DMS53 (cell line): ENCODE results near the gene PNPLA7.
A peak's percentile ranks its signal among the peaks of the same experiment; 100 is the strongest.
"Not testable (repeated sequence)": the region's sequence is repeated elsewhere in the genome, so short reads cannot be mapped to it uniquely, and the experiment has no call there.

Experiments used
- DNase-seq: peaks from one replicate; lab custom pipeline; 2025; lab: John Stamatoyannopoulos, UW

The PNPLA7 gene

GRCh38 chr9:137461316-137461662, 88.9 kb downstream of the PNPLA7 start:
- no peak for DNase-seq

- no peak for DNase-seq
Measured at GRCh38 chr9:137460363-137461315, 89.6 kb downstream of the PNPLA7 start.

- DNase-seq = no peak
Measured at GRCh38 chr9:137459601-137460362, 90.4 kb downstream of the PNPLA7 start.

GRCh38 chr9:137459152-137459600, 91.0 kb downstream of the PNPLA7 start, which contains the start of gene NSMF:
Gene NSMF, minus strand, starts transcription at chr9:137459334. Its CDS starts 232 bp downstream, at chr9:137459102.
- DNase-seq = peak; percentile 96

GRCh38 chr9:137458194-137459151, 91.7 kb downstream of the PNPLA7 start:
- DNase-seq = peak; percentile 67

GRCh38 chr9:137457406-137458193, 92.6 kb downstream of the PNPLA7 start:
- DNase-seq = no peak

GRCh38 chr9:137456864-137457405, 93.3 kb downstream of the PNPLA7 start:
- no peak for DNase-seq

- no peak for DNase-seq
Measured at GRCh38 chr9:137456061-137456863, 93.9 kb downstream of the PNPLA7 start.

GRCh38 chr9:137455359-137455991, 94.7 kb downstream of the PNPLA7 start:
- DNase-seq = no peak

- no peak for DNase-seq
Measured at GRCh38 chr9:137454597-137455358, 95.4 kb downstream of the PNPLA7 start.

GRCh38 chr9:137454145-137454596, 96.0 kb downstream of the PNPLA7 start:
- DNase-seq = no peak

- peak; percentile 55 for DNase-seq
Measured at GRCh38 chr9:137453643-137454081, 96.5 kb downstream of the PNPLA7 start.

- DNase-seq = no peak
Measured at GRCh38 chr9:137452761-137453642, 97.2 kb downstream of the PNPLA7 start.

- no peak for DNase-seq
Measured at GRCh38 chr9:137452006-137452760, 98.0 kb downstream of the PNPLA7 start.

GRCh38 chr9:137451264-137452005, 98.8 kb downstream of the PNPLA7 start:
- DNase-seq = not testable (repeated sequence)
